Prostate gland (tissue), 2 donors: ENCODE measurements around the gene BDH1. TPM values are rescaled to one million over a fixed set of nuclear protein-coding genes. Genes with fewer than 3 reads are reported as not detected.

Experiments
- DNase-seq: peaks from one replicate; pipeline ENCODE4 v3.0.0-alpha.2; 2019; ENCODE audit warnings: low spot score
- H3K27ac ChIP-seq, 2 donors: fragments of 200-600 bp; sonication (generic); 2 replicates each; pipeline ENCODE4 v1.5.1; 2017 to 2019
- H3K27me3 ChIP-seq: fragments of 200-600 bp; sonication (generic); replicated peaks from 2 replicates; pipeline ENCODE4 v1.5.1; 2019; ENCODE audit not compliant: insufficient read depth
- H3K36me3 ChIP-seq, 2 donors: fragments of 200-600 bp; sonication (generic); 1 replicate in 1 of 2; 2 replicates in 1 of 2; pipeline versions ENCODE4 v1.5.1 to v1.8.1; 2017 to 2019
- H3K4me1 ChIP-seq: fragments of 200-600 bp; sonication (generic); replicated peaks from 2 replicates; pipeline ENCODE4 v1.5.1; 2019
- H3K4me3 ChIP-seq, 2 donors: fragments of 200-600 bp; sonication (generic); 2 replicates each; pipeline ENCODE4 v1.5.1; 2017 to 2019
- H3K9me3 ChIP-seq: fragments of 200-600 bp; sonication (generic); 2 replicates; pipeline ENCODE4 v1.5.1; 2017
- CTCF ChIP-seq, 4 experiments: fragments of 200-600 bp in 2 of 4; fragments of 450-650 bp in 2 of 4; sonication (generic) in 2 of 4; IDR thresholded peaks; 1 replicate in 3 of 4; 2 replicates in 1 of 4; pipeline ENCODE4 v1.5.1; 2016 to 2019; ENCODE audit warnings: antibody characterized with exemption in 4 of 4, mild to moderate bottlenecking in 2 of 4, moderate library complexity in 2 of 4
- POLR2A ChIP-seq: fragments of 450-650 bp; IDR thresholded peaks from one replicate; pipeline ENCODE4 v1.6.1; 2016; ENCODE audit warnings: antibody characterized with exemption, mild to moderate bottlenecking
- POLR2AphosphoS5 ChIP-seq: sonication (generic); formaldehyde crosslinking; IDR thresholded peaks from one replicate; pipeline ENCODE4 v1.6.1; 2017; ENCODE audit warnings: antibody characterized with exemption
- WGBS: methylation state at CpG from one replicate; pipeline ENCODE4 v1.1.5; 2018; 5-methylcytosine and 5-hydroxymethylcytosine counted together
- intact Hi-C: fragments of 100-400 bp; cut with DNase I; formaldehyde crosslinking; loops from one replicate; pipeline ENCODE4 v1.14.2; 2022
- small RNA-seq, 2 donors: library from RNA; depleted of rRNA; stranded (forward); fragments of <200 nt; gene quantifications; one replicate each; pipeline ENCODE3, GENCODE V24; 2016
- total RNA-seq, 2 donors: library from RNA; depleted of rRNA; stranded (reverse); fragments of >200 nt; gene quantifications; one replicate each; pipeline ENCODE4 v1.1.0, GENCODE V29; 2016

BDH1 gene
- total RNA-seq, 2 donors from 2014 or later, result 41.1 to 84.3 TPM

- H3K4me3 ChIP-seq, result no peak overlapping the region
- no peak for DNase-seq
- H3K27me3 ChIP-seq, result no peaks in the 10 kb centered on the region
- H3K4me1 ChIP-seq, result no peaks in the 10 kb centered on the region
- WGBS, result 92% methylated on average over 9 of the region's 9 CpGs
- no peaks in the 10 kb centered on the region for H3K9me3 ChIP-seq
- no peaks in the 10 kb centered on the region for H3K36me3 ChIP-seq
- intact Hi-C loops, result no loop called here
- TF ChIP-seq POLR2AphosphoS5 (no peak), CTCF (IDR thresholded peaks at IDR 0.05) (no peak), POLR2A (no peak)
- H3K27ac ChIP-seq, result no peak overlapping the region
These were observed 91.0 kb downstream of the BDH1 start for GRCh38 chr3:197464794-197465193.

GRCh38 chr3:197463279-197463678, 92.5 kb downstream of the BDH1 start:
- H3K9me3 ChIP-seq, result no peaks in the 10 kb centered on the region
- DNase-seq, result no peak
- no peak overlapping the region for H3K27ac ChIP-seq
- intact Hi-C loops, result no loop called here
- WGBS, result 57% methylated on average over 3 of the region's 3 CpGs
- no peaks in the 10 kb centered on the region for H3K27me3 ChIP-seq
- no peak overlapping the region for H3K4me3 ChIP-seq
- H3K36me3 ChIP-seq, result no peaks in the 10 kb centered on the region
- no peaks in the 10 kb centered on the region for H3K4me1 ChIP-seq
- TF ChIP-seq POLR2AphosphoS5 (no peak), CTCF (IDR thresholded peaks at IDR 0.05) (no peak), POLR2A (no peak)

DNA sequence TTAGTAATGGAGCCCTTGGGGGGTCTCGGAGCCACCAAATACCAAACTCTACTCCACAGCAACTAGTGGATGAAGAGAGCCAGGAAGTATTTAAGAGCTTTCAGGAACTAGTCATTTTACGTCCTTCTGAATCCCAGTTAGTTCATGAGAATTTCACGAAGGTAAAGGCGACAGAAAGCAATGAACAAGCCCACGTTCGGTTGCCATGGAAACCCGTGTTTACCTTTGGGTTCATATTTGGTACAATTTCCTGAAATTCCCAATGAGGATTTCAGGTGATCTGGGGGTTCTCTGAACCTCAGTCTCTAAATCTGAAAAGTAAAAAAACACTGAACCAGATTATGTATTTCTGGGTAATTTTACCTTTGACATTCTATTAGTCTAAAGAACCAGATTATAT, 93.0 kb downstream of the BDH1 start:
- H3K27ac ChIP-seq, result no peak overlapping the region
- TF ChIP-seq CTCF (IDR thresholded peaks at IDR 0.05) (no peak), POLR2AphosphoS5 (no peak), POLR2A (no peak)
- WGBS, result 73% methylated on average over 7 of the region's 7 CpGs

DNA sequence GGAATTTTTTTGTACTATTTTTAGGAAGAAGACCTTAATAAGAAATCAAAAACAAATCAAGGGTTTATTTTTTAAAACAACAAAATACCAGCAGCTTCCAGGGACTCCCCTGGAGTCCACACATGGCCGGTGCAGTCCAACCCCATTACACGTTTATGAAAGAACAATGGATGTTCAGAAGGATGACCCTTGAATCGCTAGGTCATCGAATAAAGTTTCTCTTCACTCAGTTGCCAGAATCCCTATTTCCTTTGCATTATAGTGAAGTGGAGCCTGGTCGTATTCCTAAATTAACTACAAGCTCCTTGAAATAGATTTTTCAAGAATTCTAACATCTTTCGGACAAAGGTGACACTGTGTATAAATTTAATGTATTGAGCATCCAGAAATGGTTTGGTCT, 95.1 kb downstream of the BDH1 start:
- TF ChIP-seq CTCF (IDR thresholded peaks at IDR 0.05), result no peak
- no peak for TF ChIP-seq POLR2AphosphoS5
- TF ChIP-seq POLR2A, result no peak
- no peaks in the 10 kb centered on the region for H3K36me3 ChIP-seq
- H3K9me3 ChIP-seq, result no peaks in the 10 kb centered on the region
- DNase-seq, result no peak
- intact Hi-C loops, result no loop called here
- no peak overlapping the region for H3K27ac ChIP-seq
- 94% methylated on average over 6 of the region's 6 CpGs for WGBS
- no peaks in the 10 kb centered on the region for H3K4me1 ChIP-seq
- H3K27me3 ChIP-seq, result no peaks in the 10 kb centered on the region
- H3K4me3 ChIP-seq, result no peak overlapping the region

More for the DNA sequence above, 93.0 kb downstream of the BDH1 start:
- no peak for DNase-seq
- no peaks in the 10 kb centered on the region for H3K9me3 ChIP-seq
- H3K4me1 ChIP-seq, result no peaks in the 10 kb centered on the region
- H3K4me3 ChIP-seq, result no peak overlapping the region
- H3K36me3 ChIP-seq, result no peaks in the 10 kb centered on the region
- H3K27me3 ChIP-seq, result no peaks in the 10 kb centered on the region
- intact Hi-C loops, result no loop called here

DNA sequence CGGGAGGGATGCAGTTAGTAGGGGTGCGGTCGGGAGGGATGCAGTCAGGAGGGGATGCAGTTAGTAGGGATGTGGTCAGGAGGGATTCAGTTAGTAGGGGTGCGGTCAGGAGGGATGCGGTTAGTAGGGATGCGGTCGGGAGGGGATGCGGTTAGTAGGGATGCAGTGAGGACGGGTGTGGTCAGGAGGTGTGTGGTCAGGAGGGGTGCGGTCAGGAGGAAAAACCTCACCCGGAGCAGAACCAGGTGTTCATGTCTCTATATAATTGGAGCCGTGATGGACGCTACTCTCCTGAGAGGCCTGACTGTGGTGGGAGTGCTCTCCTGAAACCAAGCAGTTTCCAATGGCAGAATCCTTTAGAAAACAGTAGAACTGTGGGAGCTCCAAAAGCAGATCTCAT, 95.8 kb downstream of the BDH1 start:
- intact Hi-C loops, result no loop called here
- WGBS, result 90% methylated on average over 13 of the region's 13 CpGs
- DNase-seq, result no peak
- Histone ChIP-seq H3K4me1 (no peaks in the 10 kb centered on the region), H3K27ac (no peak overlapping the region), H3K27me3 (no peaks in the 10 kb centered on the region), H3K9me3 (no peaks in the 10 kb centered on the region), H3K36me3 (no peaks in the 10 kb centered on the region), H3K4me3 (no peak overlapping the region)
- TF ChIP-seq POLR2AphosphoS5, result no peak
- TF ChIP-seq CTCF (IDR thresholded peaks at IDR 0.05), result no peak
- no peak for TF ChIP-seq POLR2A

Small RNAs within 50 kb of the gene (small RNA-seq; reads per million reads assigned to genes)
- gene AC132008.1, result 0 reads per million in 2 donors

Other genes with a start within 250 kb of the BDH1 start
- gene RUBCN, start 180.9 kb upstream of the BDH1 start, total RNA-seq, result 100 to 1,000 TPM in 1 of 2 donors, 10 to 100 TPM in 1; 32.2 to 121 TPM
- gene FYTTD1, start 193.9 kb upstream of the BDH1 start, total RNA-seq, result 10 to 100 TPM; 27.7 to 69.5 TPM
- gene LRCH3, start 235.3 kb upstream of the BDH1 start, total RNA-seq, result 100 to 1,000 TPM in 1 of 2 donors, 10 to 100 TPM in 1; 31.6 to 114 TPM